GM21576 (cell line): ENCODE measurements around the gene FAM124B.

Source experiments
- ATAC-seq: cut with Tn5 transposase; IDR thresholded peaks from one replicate; pipeline ENCODE4 v1.9.1; 2021; ENCODE audit warnings: mild to moderate bottlenecking, moderate library complexity; ENCODE audit not compliant: unreplicated experiment

FAM124B gene, protein sequence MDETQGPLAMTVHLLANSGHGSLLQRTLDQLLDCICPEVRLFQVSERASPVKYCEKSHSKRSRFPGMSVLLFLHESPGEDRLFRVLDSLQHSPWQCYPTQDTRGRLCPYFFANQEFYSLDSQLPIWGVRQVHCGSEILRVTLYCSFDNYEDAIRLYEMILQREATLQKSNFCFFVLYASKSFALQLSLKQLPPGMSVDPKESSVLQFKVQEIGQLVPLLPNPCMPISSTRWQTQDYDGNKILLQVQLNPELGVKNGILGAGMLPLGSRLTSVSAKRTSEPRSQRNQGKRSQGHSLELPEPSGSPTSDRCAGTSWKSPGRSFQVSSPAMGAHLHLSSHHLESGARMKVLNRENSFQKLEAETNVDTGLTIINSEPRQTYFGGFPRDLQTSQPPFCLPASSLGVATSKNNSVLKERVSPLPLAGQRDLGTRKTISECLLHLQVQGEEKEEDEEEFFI

DNA sequence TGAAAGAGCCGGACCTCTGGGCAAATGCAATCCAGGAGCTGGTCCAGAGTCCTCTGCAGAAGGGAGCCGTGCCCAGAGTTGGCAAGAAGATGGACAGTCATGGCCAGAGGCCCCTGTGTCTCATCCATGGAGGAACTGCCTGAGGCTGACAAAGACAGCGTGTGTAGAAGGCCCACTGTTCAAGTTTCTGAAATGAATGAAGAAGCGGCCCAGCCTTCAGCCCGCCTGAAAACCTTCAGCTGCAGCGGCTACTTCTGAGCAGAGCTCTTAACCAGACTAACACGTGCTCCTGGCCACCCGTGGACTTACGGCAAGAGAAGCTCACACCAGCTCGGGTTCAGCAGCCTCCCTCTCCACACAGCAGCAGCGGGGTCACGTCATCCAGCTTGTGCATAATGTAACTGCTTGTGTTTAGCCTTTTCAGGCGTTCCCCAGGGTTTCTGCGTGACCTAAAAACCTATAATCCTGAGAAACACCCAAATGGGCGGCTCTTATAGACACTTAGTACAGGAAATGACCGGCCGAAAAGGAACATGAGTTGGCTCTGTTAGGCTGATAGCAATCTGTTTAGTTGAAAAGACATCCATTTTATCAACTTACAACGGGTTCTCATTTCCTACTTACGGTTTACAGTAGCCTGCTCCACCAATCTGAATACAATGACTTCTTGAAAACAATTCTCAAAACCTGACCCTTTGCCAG lies at the start of gene FAM124B:
Gene FAM124B (minus strand): TSS at position 467 of the 702 bp plus-strand sequence. CDS start 339 bp downstream, at position 128.
- peak; percentile 51 for ATAC-seq

DNA sequence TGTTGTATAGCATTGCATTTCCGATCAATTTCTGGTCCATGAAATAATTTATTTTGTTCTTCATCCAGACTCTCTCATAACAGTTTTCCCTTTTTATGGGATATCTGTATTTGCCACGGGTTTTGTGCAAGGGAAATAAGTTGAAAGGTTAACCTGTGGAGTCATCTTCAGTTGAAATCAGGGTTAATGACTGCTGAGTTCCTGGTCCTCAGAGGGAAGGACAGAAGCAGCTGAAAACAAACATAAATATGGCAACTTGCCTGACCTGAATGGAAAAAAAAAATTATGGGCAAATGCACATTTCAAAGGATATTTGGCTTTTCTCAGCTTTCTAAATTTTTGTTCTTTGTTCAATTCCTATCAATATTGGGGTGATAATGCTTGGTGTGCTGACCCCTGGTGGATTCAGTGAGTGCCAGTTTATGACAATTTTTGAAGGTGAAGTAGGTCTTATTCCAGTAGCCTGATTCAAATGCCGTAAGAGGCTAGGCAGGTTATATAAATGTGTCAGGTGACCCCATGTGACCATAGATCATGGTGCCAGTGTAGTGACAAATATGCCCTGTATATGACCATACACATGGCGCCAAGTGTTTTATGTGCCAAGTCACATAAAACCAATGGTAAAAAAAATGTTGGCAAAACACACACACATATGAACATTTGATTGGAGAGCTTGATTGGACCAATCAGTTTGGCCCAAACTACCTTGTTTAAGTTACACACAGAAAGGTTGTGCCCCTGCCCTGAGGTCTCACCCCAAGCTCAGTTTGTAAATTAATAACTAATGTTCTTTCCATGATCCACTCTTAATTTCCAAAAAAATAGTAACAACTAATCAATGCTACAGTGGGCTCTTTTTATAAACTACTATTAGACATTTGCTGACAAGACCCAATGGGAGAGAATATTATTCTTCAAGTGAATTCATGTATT lies 47.6 kb upstream of the FAM124B start:
- no peak for ATAC-seq

DNA sequence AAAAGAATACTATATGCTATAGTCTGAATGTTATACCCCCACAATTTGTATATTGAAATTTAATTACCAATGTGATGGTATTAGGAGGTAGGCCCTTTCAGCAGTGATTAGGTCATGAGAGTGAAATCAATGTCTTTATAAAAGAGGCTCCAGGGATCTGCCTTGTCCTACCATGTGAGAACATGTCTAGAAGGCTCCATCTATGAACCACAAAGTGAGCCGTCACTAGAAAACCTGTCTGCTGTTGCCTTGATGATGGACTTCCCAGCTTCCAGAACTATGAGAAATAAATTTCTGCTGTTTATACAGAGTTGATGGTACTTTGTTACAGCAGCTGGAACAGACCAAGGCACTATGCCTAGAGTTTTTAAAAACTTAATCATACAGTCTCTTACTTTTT lies 46.3 kb upstream of the FAM124B start:
- no peak for ATAC-seq

DNA sequence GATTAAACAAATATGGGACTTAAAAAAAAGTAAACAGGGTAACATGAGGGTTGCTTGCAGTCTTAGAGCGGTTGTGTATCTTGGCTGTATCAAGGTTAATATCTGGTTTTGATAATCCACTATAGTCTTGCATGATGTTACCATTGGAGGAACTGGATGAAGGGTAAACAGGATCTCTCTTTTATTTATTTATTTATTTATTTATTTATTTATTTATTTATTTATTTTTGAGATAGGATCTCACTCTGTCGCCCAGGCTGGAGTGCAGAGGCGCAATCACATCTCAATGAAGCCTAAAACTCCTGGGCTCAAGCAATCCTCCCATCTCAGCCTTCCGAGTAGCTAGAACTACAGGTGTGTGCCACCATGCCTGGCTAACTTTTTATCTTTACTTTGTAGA lies 42.9 kb upstream of the FAM124B start:
- no peak for ATAC-seq

DNA sequence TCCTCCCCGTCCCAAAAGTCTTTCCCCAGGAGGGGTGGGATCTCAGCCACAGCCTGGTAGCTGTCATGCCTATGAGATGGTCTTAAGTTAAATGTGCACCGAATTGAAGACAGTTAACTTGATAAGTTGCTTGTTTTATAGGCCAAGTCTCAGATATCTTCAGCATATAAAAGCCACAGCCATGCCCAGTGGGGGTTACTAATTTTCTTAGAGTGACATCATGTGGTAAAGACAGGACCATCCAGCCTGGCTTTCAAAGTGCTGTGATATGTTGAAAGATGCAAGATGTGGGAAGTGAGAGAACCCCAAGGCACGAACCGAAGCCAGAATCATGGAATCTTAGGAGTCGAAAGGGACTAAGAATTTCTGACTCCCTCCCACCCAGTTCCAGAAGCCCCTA lies 42.1 kb upstream of the FAM124B start:
- no peak for ATAC-seq

DNA sequence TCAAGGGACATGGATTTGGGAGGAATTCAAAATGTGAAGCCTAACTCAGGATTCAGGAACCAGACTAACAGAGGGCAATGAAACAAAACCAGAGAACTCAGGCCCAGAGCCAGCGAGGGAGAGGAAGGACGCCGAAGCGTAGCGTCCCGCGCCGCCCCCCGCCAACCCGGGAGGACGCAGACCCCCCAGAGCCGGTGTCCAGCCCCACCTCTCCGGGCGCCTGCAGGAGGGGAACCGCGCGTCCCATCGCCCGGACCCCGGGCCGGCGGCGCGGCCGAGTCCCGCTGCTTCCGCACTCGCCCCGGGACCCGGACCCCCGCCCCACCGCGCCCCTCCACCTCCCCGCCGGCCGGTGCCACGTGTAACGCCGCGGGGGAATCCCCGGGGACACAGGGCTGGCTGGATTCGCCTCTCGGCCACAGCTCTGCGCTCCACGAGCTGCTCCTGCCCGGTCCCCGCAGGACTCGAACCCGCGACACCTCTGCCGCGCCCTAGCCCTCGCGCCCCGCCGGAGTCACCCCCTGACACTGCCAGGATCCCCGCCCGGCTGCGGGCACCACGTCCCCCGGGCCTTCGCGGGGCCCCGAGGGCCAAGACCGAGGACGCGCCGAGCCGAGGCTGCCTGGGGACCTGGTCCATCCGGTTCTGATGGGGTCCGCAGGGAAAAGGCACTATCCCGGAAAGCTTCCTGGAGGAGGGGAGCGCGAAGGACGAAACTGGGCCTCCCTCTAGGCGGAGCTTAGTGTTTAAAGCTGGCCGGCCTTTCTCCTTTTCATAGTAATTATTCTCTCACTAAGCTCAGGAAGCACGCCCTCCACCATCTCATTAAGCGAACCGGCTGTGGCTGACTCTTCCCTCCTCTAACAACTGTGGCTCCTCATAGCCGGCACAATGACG lies 40.4 kb upstream of the FAM124B start:
- ATAC-seq = no peak

DNA sequence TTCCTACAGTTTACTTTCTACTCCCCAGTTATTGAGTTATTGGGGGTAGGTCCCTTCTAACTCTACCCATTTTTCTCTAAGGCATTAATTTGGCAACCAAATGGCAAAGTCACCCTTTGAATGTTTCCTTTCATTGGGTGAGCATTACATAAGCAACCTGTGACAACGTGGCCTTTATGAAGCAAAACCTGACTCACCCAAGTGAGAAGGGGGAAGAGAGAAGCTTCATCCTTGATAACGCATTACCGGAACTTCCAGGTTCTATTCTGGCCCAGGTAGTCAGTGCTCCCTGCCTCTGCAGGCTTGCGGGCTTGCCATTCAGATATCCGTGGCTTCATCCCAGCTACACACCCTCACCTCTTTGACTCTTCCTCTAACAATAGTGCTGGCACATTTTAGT lies 39.1 kb upstream of the FAM124B start:
- ATAC-seq = no peak

DNA sequence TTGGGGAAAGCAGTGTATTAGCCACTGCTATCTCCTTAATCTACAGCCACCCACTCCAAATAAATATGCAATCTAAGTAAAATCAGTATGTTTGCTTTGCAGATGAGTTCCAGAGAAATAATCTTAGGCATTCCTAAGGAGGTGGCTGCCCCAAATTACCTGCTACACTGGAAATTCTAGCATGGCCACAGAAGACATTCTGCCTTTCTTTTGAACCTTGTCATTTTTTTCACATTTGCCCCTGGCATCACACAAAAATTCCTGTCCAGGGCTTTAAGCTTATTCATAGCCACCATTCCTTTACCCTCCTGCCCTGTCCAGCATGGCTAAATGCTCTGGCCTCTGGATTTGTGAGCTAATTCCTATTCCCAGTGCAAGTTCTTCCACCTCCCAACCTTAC lies 36.8 kb upstream of the FAM124B start:
- ATAC-seq = no peak

DNA sequence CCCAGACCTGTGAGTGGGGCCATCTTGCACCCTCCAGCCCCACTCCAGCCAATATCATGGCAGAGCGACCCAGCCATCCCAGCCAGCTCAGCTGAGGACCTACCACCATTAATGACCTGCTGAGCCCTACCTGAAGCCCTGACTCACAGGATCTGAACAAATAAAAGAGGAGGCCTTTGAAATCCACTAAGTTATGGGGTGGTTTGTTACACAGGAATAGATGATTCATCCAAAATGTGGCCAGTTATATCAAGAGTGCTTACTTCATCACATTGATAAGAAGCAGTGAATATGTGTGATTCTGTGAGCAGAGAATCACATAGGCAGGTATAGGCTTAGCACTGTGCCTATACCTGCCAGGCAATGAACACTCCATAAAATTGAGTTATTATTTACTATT lies 34.7 kb upstream of the FAM124B start:
- ATAC-seq = no peak

DNA sequence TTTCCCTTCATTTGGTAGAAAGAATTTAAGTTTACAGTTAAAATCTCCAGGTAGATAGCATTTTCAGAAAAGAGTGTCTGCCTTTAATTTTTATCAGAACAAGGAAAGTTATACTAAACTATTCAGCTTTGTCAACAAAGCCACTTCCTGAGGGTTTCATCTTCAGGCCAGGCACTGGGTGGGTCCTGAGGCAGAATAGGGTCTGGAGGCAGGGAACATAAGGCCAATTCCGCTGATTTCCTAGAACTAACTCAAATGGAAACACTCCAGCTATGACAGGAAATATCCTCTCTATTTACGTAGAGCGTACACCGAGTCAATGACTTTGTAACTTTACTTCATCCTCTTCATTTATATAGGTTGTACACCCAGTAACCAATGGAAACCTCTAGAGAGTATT lies 32.7 kb upstream of the FAM124B start:
- ATAC-seq = no peak

DNA sequence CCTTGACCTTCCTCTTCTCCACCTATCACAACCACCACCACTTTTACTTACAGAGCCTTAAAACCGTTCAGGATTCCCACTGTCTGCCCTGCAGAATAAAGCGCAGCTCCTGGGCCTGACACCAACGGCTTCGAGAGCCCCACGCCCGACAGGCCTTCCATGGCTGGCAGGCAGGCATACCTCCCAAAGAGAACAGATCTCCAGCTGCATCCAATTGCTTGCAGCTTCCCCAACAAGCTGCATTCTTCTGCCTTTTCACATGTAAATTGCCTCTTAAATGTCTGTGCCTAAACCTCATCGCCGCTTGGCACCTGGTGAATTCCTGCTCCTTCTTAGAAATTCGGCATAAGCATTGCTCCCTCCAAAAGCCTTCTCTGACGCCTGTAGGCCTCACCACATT lies 31.5 kb upstream of the FAM124B start:
- ATAC-seq = no peak

DNA sequence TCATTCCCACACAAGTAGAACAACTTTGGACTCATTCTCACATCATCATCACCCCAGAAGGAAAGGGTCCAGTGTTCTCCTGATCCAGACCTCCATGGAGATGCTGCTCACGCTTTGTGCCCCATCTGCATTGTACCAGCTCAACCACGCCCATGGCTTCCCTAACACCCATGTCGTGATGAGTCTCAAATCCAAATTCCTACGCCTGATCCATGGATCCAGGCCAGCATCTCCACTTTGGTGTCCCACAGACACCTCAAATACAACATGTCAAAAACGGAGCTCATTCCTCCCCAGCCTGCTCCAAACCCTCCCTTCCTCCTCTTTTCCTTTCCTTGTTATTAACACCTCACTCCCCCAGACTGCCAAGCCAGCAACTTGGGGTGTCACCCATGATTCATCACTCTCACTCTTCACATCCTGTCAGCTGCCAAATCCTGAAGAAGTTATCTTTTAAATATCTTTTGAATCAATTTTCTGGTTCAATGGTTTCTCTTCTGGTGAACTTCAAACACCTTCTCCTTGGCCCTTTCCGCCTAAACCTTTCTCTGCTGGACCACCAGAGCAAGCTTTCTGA lies 30.2 kb upstream of the FAM124B start:
- no peak for ATAC-seq

DNA sequence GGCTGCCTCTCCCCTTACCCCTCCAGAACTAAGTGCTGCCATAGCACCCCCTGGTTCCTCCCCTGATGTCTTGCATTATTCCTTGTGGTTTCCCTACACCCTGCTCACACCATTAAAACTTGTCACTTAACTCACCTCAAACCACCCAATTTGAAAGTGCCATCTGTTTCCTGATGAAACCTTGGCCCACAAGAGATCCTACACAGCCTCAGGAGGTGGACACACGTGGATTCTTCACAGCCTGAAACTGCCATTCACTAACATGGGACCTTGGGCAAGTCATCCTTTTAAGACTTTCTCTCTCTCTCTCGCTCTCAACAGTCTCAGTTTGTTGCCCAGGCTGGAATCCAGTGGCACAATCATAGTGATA lies 27.5 kb upstream of the FAM124B start:
- ATAC-seq = no peak

DNA sequence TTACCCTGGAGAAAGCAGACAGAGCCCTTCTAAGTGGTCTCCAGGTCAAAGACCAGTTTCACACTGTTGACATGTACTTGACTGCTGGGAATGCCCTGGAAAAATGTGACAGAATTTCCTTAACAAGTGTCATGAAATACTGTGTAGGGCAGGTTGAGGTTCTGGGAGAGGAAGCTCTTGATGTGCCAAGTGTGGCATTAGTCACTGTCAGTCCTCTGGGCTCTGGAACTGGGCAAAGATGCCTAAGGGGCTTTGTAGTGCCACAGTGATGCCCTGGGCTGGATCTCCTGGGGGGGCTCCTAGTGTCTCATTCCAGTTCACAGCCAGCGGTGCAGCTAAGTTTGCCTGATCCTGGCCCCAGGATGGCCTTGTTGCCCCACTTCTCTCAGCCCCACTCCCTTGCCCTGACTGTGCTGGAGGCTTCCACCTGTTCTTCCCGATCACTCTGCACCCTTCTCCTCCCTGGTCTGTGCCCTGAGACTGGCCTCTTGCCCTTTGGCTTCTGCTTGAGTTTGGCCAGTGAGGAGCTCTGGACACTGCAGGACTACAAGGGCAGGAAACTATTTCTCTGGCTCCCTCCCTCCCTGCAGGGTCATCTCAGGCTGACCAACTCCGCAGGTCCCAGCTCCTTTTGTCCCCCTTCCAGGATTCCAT lies 27.0 kb upstream of the FAM124B start:
- ATAC-seq = no peak

DNA sequence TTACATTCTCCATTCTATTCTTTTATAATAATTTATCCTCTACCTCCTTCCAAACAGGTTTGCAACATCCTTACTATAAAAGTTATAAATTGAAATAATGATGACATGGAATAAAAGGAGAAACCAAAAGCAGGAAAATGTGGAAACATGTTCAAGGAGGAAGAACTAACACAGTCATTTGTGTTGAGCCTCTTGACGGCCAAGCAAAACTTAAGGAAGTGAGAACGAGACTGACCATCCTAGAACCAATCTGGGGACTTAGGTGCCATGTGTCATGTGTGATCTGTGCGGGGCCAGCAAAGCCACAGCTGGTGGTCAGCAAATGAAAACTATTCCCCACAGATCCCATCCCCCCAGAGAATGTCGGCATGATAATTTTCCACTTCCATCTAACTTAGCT lies 25.6 kb upstream of the FAM124B start:
- no peak for ATAC-seq

DNA sequence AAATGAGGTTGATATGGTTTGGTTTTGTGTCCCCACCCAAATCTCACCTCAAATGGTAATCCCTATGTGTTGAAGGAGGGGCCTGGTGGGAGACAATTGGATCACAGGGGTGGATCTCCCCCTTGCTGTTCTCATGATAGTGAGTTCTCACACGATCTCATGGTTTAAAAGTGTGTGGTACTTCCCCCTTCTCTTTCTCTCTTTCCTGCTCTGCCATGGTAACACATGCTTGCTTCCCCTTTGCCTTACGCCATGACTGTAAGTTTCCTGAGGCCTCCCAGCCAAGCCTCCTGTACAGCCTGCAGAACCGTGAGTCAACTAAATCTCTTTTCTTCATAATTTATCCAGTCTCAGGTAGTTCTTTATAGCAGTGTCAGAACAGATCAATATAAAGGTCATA lies 24.7 kb upstream of the FAM124B start:
- no peak for ATAC-seq

DNA sequence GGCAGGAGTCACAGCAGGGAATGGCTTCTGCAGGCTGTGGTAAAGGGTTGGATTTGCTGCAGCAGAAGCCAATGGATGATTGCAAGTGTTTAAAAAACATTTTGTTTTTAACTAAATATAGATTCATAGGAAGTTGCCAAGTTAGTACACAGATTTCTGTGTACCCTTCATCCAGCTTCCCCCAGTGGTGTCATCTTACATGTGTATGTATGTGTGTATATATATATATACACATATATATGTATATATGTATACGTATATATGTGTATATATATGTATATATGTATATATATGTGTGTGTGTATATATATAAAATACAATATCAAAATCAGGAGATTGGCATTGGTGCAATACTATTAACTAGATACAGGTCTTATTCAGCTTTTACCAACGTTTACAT lies 19.2 kb upstream of the FAM124B start:
- ATAC-seq = no peak

DNA sequence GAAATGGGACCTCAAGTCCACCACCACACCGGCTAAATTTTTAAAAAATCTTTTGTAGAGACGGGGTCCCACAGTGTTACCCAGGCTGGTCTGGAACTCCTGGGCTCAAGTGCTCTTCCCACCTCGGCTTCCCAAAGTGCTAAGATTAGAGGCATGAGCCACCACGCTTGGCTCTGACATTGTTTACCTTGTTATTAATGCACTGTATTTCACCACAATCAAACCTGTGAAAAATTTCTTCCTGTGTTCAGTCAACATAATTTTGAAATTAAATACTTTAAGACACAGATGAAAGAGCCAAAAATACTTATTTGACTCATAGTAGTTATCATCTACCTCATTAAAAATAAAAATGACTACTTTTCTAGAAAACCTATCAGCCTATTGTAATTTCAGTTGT lies 16.0 kb upstream of the FAM124B start:
- ATAC-seq = no peak

DNA sequence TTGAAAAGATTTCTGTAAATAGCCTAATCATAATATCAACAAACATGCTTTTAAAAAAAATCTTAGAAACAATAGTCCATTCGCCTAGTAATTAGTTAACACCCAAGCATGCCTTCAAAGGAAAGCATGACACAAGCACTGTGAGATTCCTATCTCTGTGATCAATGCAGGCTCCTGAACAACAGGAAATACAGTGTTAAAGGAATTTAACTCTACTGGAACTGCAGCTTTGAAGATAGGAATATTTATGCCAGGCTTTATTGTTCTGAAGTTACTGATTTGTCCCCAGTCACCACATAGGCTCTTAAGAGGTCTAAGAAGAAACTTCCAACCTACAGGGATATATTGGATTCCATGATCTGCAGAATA lies 15.4 kb upstream of the FAM124B start:
- no peak for ATAC-seq
